HepG2 (cell line): ENCODE measurements around the gene TMEFF2. TPM values are rescaled to one million over a fixed set of nuclear protein-coding genes. Genes with fewer than 3 reads are reported as not detected.

Experiments
- ATAC-seq: fragments of 200-7000 bp; cut with Tn5 transposase; 3 replicates; pipeline ENCODE4 v1.9.1; 2020; ENCODE audit warnings: mild to moderate bottlenecking, moderate library complexity
- BruUV-seq: library from RNA; stranded (reverse); fragments of 400-500 nt; replicated peaks from 2 replicates; lab custom pipeline; 2021; lab: Mats Ljungman, UMichigan
- CTCF ChIA-PET: fragments of 300-600 bp; formaldehyde crosslinking; extraction: SDS; loops from one replicate; lab custom pipeline; 2021; ENCODE audit warnings: low total read pairs, inconsistent platforms, low intra/inter-chr PET ratio; lab: Yijun Ruan, JAX
- POLR2A ChIA-PET: fragments of 350-600 bp; sonication (Branson Sonifier 250); formaldehyde crosslinking; loops from one replicate; lab custom pipeline; 2020; ENCODE audit warnings: antibody characterized with exemption, inconsistent platforms; lab: Yijun Ruan, JAX
- DNase-seq: peaks from one replicate; pipeline ENCODE4 v3.0.0-alpha.2; 2015; ENCODE audit warnings: low spot score
- FAIRE-seq: peaks from 3 replicates; lab custom pipeline; 2011; peaks lifted over from hg19 to GRCh38; lab: Jason Lieb, UNC
- H2AFZ ChIP-seq: one replicate; pipeline ENCODE4 v1.6.1; 2011; ENCODE audit warnings: low read length, inconsistent platforms
- H3K27ac ChIP-seq: fragments of 300-600 bp; 3 replicates; pipeline ENCODE4 v1.8.0; 2011; ENCODE audit warnings: mixed run types, mild to moderate bottlenecking, mixed read lengths, low read length, inconsistent platforms; ENCODE audit not compliant: insufficient read depth; ENCODE audit errors: extremely low read length
- H3K27me3 ChIP-seq, 2 experiments: fragments of 200-600 bp in 1 of 2; 2 replicates in 1 of 2; 3 replicates in 1 of 2; pipeline versions ENCODE4 v1.6.0 to v1.8.0; 2011; ENCODE audit warnings: low read length in 2 of 2, mild to moderate bottlenecking in 2 of 2, moderate library complexity in 2 of 2, inconsistent platforms in 1 of 2; ENCODE audit not compliant: insufficient read depth in 2 of 2, control insufficient read depth in 1 of 2
- H3K36me3 ChIP-seq, 2 experiments: fragments of 200-600 bp in 1 of 2; replicated peaks in 1 of 2; 2 replicates in 1 of 2; 3 replicates in 1 of 2; pipeline versions ENCODE4 v1.5.1 to v1.8.0; 2011; ENCODE audit warnings: low read length in 2 of 2, inconsistent platforms in 1 of 2; ENCODE audit not compliant: insufficient read depth in 2 of 2, control insufficient read depth in 1 of 2
- H3K4me1 ChIP-seq: 2 replicates; pipeline ENCODE4 v1.5.1; 2012; ENCODE audit warnings: low read length, inconsistent platforms; ENCODE audit not compliant: insufficient read depth
- H3K4me2 ChIP-seq: 2 replicates; pipeline ENCODE4 v1.6.0; 2011; ENCODE audit warnings: low read depth, low read length, inconsistent platforms
- H3K4me3 ChIP-seq, 3 experiments: fragments of 200-600 bp in 1 of 3; sonication (generic), shearing (Covaris generic) in 1 of 3; replicated peaks in 1 of 3; 2 replicates each; pipeline ENCODE4 v1.5.1; 2011 to 2016; ENCODE audit warnings: low read length in 3 of 3, inconsistent platforms in 2 of 3, low read depth in 2 of 3, mild to moderate bottlenecking in 2 of 3, control low read depth in 1 of 3, mixed read lengths in 1 of 3; ENCODE audit not compliant: insufficient read depth in 1 of 3
- H3K79me2 ChIP-seq: one replicate; pipeline ENCODE4 v1.6.1; 2011; ENCODE audit warnings: low read length, inconsistent platforms; ENCODE audit not compliant: insufficient read depth
- H3K9ac ChIP-seq: 2 replicates; pipeline ENCODE4 v1.6.0; 2011; ENCODE audit warnings: mild to moderate bottlenecking, low read depth, low read length, inconsistent platforms; ENCODE audit not compliant: insufficient read depth
- H3K9me3 ChIP-seq: 2 replicates; pipeline ENCODE4 v1.5.1; 2012; ENCODE audit warnings: mild to moderate bottlenecking, low read length
- H4K20me1 ChIP-seq: 2 replicates; pipeline ENCODE4 v1.6.0; 2011; ENCODE audit warnings: inconsistent platforms, mild to moderate bottlenecking, low read length, moderate library complexity; ENCODE audit not compliant: insufficient read depth
- AGO1 ChIP-seq: fragments of 200-400 bp; formaldehyde crosslinking; IDR thresholded peaks from 2 replicates; pipeline ENCODE4 v1.6.1; 2017; ENCODE audit warnings: mild to moderate bottlenecking, low read depth, low read length, moderate library complexity; ENCODE audit not compliant: poor library complexity, severe bottlenecking
- CBFB ChIP-seq: sonication (generic); formaldehyde crosslinking; IDR thresholded peaks from 2 replicates; pipeline ENCODE4 v1.4.0; 2020; ENCODE audit warnings: missing genetic modification reagents
- KAT7 ChIP-seq: IDR thresholded peaks from 2 replicates; pipeline ENCODE4 v1.6.1; 2018; ENCODE audit warnings: borderline replicate concordance, missing compliant biosample characterization
- KLF16 ChIP-seq, 2 experiments: sonication (generic) in 1 of 2; formaldehyde crosslinking in 1 of 2; IDR thresholded peaks; 2 replicates each; pipeline versions ENCODE4 v1.6.1 to v1.8.0; 2016 to 2023; ENCODE audit warnings: missing genetic modification reagents in 2 of 2, missing compliant biosample characterization in 1 of 2
- KLF6 ChIP-seq: IDR thresholded peaks from 2 replicates; pipeline ENCODE4 v1.8.0; 2016; ENCODE audit warnings: missing biosample characterization, missing genetic modification reagents
- NCOR1 ChIP-seq: fragments of 200-600 bp; sonication (generic); IDR thresholded peaks from 2 replicates; pipeline ENCODE4 v1.7.0; 2017; ENCODE audit warnings: antibody characterized with exemption, low read length, borderline replicate concordance
- PHF20 ChIP-seq: sonication (generic); formaldehyde crosslinking; IDR thresholded peaks from 2 replicates; pipeline ENCODE4 v1.5.0; 2020; ENCODE audit warnings: mild to moderate bottlenecking, missing genetic modification reagents
- THRA ChIP-seq: sonication (generic); formaldehyde crosslinking; IDR thresholded peaks from 2 replicates; pipeline ENCODE4 v1.4.0; 2020; ENCODE audit warnings: missing genetic modification reagents, borderline replicate concordance
- ZNF468 ChIP-seq: sonication (generic); formaldehyde crosslinking; IDR thresholded peaks from 2 replicates; pipeline ENCODE4 v1.8.0; 2022; ENCODE audit warnings: mild to moderate bottlenecking, moderate library complexity, missing genetic modification reagents
- ZNF484 ChIP-seq: sonication (generic); formaldehyde crosslinking; IDR thresholded peaks from 2 replicates; pipeline ENCODE4 v1.5.1; 2020; ENCODE audit warnings: mild to moderate bottlenecking, low read depth, missing genetic modification reagents, borderline replicate concordance
- ZNF782 ChIP-seq: sonication (generic); formaldehyde crosslinking; IDR thresholded peaks from 2 replicates; pipeline ENCODE4 v1.4.0; 2020; ENCODE audit warnings: missing genetic modification reagents, mild to moderate bottlenecking, borderline replicate concordance
- WGBS: methylation state at CpG from one replicate; pipeline ENCODE4 v1.1.6; 2017; ENCODE audit warnings: low lambda C conversion rate; 5-methylcytosine and 5-hydroxymethylcytosine counted together
- in situ Hi-C: cut with HindIII; loops from 2 replicates; pipeline ENCODE4 v1.10.0; 2017; ENCODE audit warnings: low pct_unique_long_range_greater_than_20kb; ENCODE audit not compliant: extremely low pct_ligation_motif_present
- intact Hi-C: fragments of 100-400 bp; cut with micrococcal nuclease; formaldehyde crosslinking; loops from one replicate; pipeline ENCODE4 v1.10.0; 2022; ENCODE audit not compliant: unreplicated experiment
- polyA plus RNA-seq, 8 experiments: library from polyadenylated mRNA; depleted of rRNA in 3 of 8; stranded (reverse) in 7 of 8; unstranded in 1 of 8; fragments of >200 nt; fragmentation: Illumina TruSeq in 4 of 8; extraction: Trizol in 4 of 8; gene quantifications; 2 replicates each; pipeline versions ENCODE4 v1.2.1 to v1.2.3, GENCODE V29; 2011 to 2016; ENCODE audit warnings: low read depth in 4 of 8, missing spikeins in 1 of 8, mixed read lengths in 1 of 8; ENCODE audit not compliant: insufficient read depth in 1 of 8
- total RNA-seq, 5 experiments: library from RNA; depleted of rRNA; stranded (reverse); fragments of >200 nt; fragmentation: Illumina TruSeq; extraction: Trizol; gene quantifications; 2 replicates each; pipeline ENCODE4 v1.2.3, GENCODE V29; 2016; ENCODE audit warnings: low read depth in 1 of 5
- TF ChIP-seq, protein P1 (sequence below): sonication (generic); formaldehyde crosslinking; IDR thresholded peaks from 2 replicates; pipeline ENCODE4 v1.4.0; 2020; ENCODE audit warnings: missing genetic modification reagents
- TF ChIP-seq, protein P2 (sequence below): IDR thresholded peaks from 2 replicates; pipeline ENCODE4 v1.6.1; 2016; ENCODE audit warnings: mild to moderate bottlenecking
- TF ChIP-seq, protein P3 (sequence below): sonication (generic); formaldehyde crosslinking; IDR thresholded peaks from 2 replicates; pipeline ENCODE4 v1.4.0; 2020; ENCODE audit warnings: missing genetic modification reagents, borderline replicate concordance

The TMEFF2 gene
- total and polyA plus RNA-seq, 2 of the 13 experiments (the other 11 are each of a cell fraction or from before 2014, with no cell fraction given): not detected

DNA sequence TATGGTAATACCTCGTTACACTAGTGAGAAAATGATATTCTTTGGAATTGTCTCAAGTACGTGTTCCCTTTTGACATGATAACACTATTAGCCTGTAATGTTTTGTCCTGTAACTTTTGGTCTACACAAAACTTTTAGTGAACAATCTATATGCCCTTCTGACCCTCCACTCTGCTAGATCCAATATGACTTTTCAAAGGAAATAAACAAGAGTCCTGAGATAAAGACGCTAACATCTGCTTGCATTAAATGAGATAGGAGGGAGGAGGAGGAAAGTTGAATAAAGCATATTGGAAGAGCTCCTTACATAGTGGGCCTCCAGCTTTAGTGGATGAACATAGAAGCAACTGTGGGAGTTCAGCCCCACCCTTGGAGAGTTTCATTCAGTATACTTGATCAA lies 264.5 kb downstream of the TMEFF2 start:
- no peak for FAIRE-seq
- H3K36me3 ChIP-seq: no peaks in the 10 kb centered on the region
- H3K4me1 ChIP-seq: 0 out of 2 replicates have a peak, but pooled peaks cover 8% of the 10 kb centered on the region
- no TSS peak for BruUV-seq
- H3K4me3 ChIP-seq: no peak overlapping the region
- DNase-seq: no peak
- H3K79me2 ChIP-seq: no peaks in the 10 kb centered on the region
- 55% methylated on average over 3 of the region's 3 CpGs for WGBS
- H3K27me3 ChIP-seq: no peaks in the 10 kb centered on the region
- no peaks in the 10 kb centered on the region for H3K9me3 ChIP-seq
- no peaks in the 10 kb centered on the region for H4K20me1 ChIP-seq
- intact Hi-C loops (no loop called here), in situ Hi-C loops (no loop called here)
- no peak for ATAC-seq
- TF ChIP-seq KLF6: no peak
- TF ChIP-seq NCOR1: no peak
- no peak for TF ChIP-seq PHF20 (CRISPR knock-in tag)
- TF ChIP-seq, protein P1, sequence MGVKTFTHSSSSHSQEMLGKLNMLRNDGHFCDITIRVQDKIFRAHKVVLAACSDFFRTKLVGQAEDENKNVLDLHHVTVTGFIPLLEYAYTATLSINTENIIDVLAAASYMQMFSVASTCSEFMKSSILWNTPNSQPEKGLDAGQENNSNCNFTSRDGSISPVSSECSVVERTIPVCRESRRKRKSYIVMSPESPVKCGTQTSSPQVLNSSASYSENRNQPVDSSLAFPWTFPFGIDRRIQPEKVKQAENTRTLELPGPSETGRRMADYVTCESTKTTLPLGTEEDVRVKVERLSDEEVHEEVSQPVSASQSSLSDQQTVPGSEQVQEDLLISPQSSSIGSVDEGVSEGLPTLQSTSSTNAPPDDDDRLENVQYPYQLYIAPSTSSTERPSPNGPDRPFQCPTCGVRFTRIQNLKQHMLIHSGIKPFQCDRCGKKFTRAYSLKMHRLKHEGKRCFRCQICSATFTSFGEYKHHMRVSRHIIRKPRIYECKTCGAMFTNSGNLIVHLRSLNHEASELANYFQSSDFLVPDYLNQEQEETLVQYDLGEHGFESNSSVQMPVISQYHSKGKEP: no peak
- no peak overlapping the region for H2AFZ ChIP-seq
- H3K27ac ChIP-seq: no peak overlapping the region
- no peak overlapping the region for H3K4me2 ChIP-seq
- CTCF ChIA-PET: no interaction called here
- no peak overlapping the region for H3K9ac ChIP-seq
- POLR2A ChIA-PET: no interaction called here

GRCh38 chr2:191929288-191929687 lies 265.4 kb downstream of the TMEFF2 start:
- ChIA-PET CTCF (no interaction called here), POLR2A (no interaction called here)
- intact Hi-C loops (no loop called here), in situ Hi-C loops (no loop called here)
- 0 out of 2 replicates have a peak, but pooled peaks cover 8% of the 10 kb centered on the region for H3K4me1 ChIP-seq
- ATAC-seq (no peak), DNase-seq (no peak), FAIRE-seq (no peak)
- H3K9me3 ChIP-seq: no peaks in the 10 kb centered on the region
- H3K36me3 ChIP-seq: no peaks in the 10 kb centered on the region
- H3K4me2 ChIP-seq: no peak overlapping the region
- no peak for TF ChIP-seq THRA
- no peak for TF ChIP-seq KLF16 (CRISPR knock-in tag; IDR thresholded peaks at IDR 0.05)
- no peak for TF ChIP-seq AGO1
- TF ChIP-seq, protein P2, sequence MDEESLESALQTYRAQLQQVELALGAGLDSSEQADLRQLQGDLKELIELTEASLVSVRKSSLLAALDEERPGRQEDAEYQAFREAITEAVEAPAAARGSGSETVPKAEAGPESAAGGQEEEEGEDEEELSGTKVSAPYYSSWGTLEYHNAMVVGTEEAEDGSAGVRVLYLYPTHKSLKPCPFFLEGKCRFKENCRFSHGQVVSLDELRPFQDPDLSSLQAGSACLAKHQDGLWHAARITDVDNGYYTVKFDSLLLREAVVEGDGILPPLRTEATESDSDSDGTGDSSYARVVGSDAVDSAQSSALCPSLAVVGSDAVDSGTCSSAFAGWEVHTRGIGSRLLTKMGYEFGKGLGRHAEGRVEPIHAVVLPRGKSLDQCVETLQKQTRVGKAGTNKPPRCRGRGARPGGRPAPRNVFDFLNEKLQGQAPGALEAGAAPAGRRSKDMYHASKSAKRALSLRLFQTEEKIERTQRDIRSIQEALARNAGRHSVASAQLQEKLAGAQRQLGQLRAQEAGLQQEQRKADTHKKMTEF (CRISPR knock-in tag): no peak
- TF ChIP-seq ZNF782 (CRISPR knock-in tag): no peak
- no peak for TF ChIP-seq CBFB (CRISPR knock-in tag)
- TF ChIP-seq KAT7 (CRISPR knock-in tag): no peak
- TF ChIP-seq ZNF484 (CRISPR knock-in tag): no peak
- TF ChIP-seq, protein P3, sequence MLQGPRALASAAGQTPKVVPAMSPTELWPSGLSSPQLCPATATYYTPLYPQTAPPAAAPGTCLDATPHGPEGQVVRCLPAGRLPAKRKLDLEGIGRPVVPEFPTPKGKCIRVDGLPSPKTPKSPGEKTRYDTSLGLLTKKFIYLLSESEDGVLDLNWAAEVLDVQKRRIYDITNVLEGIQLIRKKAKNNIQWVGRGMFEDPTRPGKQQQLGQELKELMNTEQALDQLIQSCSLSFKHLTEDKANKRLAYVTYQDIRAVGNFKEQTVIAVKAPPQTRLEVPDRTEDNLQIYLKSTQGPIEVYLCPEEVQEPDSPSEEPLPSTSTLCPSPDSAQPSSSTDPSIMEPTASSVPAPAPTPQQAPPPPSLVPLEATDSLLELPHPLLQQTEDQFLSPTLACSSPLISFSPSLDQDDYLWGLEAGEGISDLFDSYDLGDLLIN: no peak
- TF ChIP-seq ZNF468 (CRISPR knock-in tag): no peak
- no peak overlapping the region for H3K4me3 ChIP-seq
- 67% methylated on average over 4 of the region's 4 CpGs for WGBS
- H3K27ac ChIP-seq: no peak overlapping the region
- BruUV-seq: no TSS peak
- H2AFZ ChIP-seq: no peak overlapping the region
- H3K9ac ChIP-seq: no peak overlapping the region
- no peaks in the 10 kb centered on the region for H3K79me2 ChIP-seq
- H4K20me1 ChIP-seq: no peaks in the 10 kb centered on the region
- no peaks in the 10 kb centered on the region for H3K27me3 ChIP-seq
